ENCODE measurements around the gene SLC7A14. TPM values are rescaled to one million over a fixed set of nuclear protein-coding genes. Genes with fewer than 3 reads are reported as not detected.

Gene SLC7A14
- total and polyA plus RNA-seq, 10 of the 15 experiments (the other 5 are each of a cell fraction or from before 2014, with no cell fraction given): not detected

DNA sequence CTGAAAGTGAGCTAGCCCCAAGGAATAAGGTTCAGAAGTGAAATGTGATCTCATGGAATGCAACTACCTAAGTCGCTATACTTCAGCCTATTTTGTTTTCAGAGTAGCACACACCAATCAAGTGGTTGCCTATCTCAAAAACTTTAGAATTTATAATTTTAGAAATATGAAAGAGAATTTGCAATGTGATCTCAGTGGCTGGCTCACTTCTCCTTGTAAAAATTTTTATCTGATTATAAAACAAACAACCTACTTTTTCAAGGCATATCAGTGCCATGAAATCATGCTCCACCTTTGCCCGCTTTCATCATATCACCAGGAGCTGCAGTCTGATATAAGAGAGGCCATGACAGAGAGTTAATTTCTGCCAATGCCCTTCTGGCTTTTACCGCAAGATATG, 119.9 kb downstream of the SLC7A14 start:
- Histone ChIP-seq H3K9me3 (replicated peaks; ENCODE audit: control insufficient read depth, insufficient read depth, low read length) (no peaks in the 10 kb centered on the region), H3K9ac (ENCODE audit: control insufficient read depth, insufficient read depth, low read length) (no peak overlapping the region), H3K4me1 (ENCODE audit: control insufficient read depth, insufficient read depth, low read length) (no peaks in the 10 kb centered on the region), H2AFZ (ENCODE audit: control insufficient read depth, low read depth, low read length) (no peak overlapping the region), H3K27me3 (replicated peaks in 1 of 2; ENCODE audit: control insufficient read depth in 2 of 2, insufficient read depth in 2 of 2, low read length in 1 of 2) (no peaks in the 10 kb centered on the region; a peak in 1 of 4 replicates), H3K36me3 (ENCODE audit: control insufficient read depth in 2 of 2, insufficient read depth in 2 of 2, low read length in 1 of 2) (no peaks in the 10 kb centered on the region), H3K27ac (ENCODE audit: control insufficient read depth, insufficient read depth) (no peak overlapping the region), H3K79me2 (ENCODE audit: control insufficient read depth, insufficient read depth, low read length) (no peaks in the 10 kb centered on the region), H3K4me2 (ENCODE audit: control insufficient read depth, insufficient read depth) (no peak overlapping the region), H3K4me3 (no peak overlapping the region), H4K20me1 (ENCODE audit: control insufficient read depth, insufficient read depth) (no peaks in the 10 kb centered on the region)
- FAIRE-seq (no peak), ATAC-seq (no peak), DNase-seq (ENCODE audit: low read depth, low spot score) (no peak)
- SMC1A ChIA-PET (ENCODE audit: uncharacterized antibody, unreplicated experiment): interaction anchor here (0.7 kb wide), 1 partner anchor 319 kb away, joined by 3 read pairs; no protein-coding TSS in a partner anchor
- in situ Hi-C loops (cut with MboI) (no loop called here), intact Hi-C loops (cut with micrococcal nuclease; ENCODE audit: unreplicated experiment) (no loop called here)
- CTCF ChIA-PET: no interaction called here
- POLR2A ChIA-PET: no interaction called here
- RAD21 ChIA-PET (ENCODE audit: unreplicated experiment): no interaction called here
- no TSS peak for BruUV-seq (replicated peaks)
- TF ChIP-seq IRF4 (IDR thresholded peaks at IDR 0.05; ENCODE audit: low read depth, low read length): no peak
- TF ChIP-seq KDM1A (IDR thresholded peaks at IDR 0.05; ENCODE audit: borderline replicate concordance): no peak
- no peak for TF ChIP-seq SREBF2 (IDR thresholded peaks at IDR 0.05; ENCODE audit: low read length)
- no peak for TF ChIP-seq MYC (IDR thresholded peaks at IDR 0.05; ENCODE audit: insufficient read depth, insufficient read length, insufficient replicate concordance, low read length, severe bottlenecking)
- no peak for TF ChIP-seq ZNF24 (IDR thresholded peaks at IDR 0.05)
- no peak for TF ChIP-seq IKZF1 (conservative IDR thresholded peaks at IDR 0.05)
- TF ChIP-seq, protein P1, sequence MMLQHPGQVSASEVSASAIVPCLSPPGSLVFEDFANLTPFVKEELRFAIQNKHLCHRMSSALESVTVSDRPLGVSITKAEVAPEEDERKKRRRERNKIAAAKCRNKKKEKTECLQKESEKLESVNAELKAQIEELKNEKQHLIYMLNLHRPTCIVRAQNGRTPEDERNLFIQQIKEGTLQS (IDR thresholded peaks at IDR 0.05; ENCODE audit: borderline replicate concordance, extremely low read depth, low read depth, low read length): no peak
- TF ChIP-seq, protein P2, sequence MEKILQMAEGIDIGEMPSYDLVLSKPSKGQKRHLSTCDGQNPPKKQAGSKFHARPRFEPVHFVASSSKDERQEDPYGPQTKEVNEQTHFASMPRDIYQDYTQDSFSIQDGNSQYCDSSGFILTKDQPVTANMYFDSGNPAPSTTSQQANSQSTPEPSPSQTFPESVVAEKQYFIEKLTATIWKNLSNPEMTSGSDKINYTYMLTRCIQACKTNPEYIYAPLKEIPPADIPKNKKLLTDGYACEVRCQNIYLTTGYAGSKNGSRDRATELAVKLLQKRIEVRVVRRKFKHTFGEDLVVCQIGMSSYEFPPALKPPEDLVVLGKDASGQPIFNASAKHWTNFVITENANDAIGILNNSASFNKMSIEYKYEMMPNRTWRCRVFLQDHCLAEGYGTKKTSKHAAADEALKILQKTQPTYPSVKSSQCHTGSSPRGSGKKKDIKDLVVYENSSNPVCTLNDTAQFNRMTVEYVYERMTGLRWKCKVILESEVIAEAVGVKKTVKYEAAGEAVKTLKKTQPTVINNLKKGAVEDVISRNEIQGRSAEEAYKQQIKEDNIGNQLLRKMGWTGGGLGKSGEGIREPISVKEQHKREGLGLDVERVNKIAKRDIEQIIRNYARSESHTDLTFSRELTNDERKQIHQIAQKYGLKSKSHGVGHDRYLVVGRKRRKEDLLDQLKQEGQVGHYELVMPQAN (conservative IDR thresholded peaks at IDR 0.05): no peak
- TF ChIP-seq, protein P3, sequence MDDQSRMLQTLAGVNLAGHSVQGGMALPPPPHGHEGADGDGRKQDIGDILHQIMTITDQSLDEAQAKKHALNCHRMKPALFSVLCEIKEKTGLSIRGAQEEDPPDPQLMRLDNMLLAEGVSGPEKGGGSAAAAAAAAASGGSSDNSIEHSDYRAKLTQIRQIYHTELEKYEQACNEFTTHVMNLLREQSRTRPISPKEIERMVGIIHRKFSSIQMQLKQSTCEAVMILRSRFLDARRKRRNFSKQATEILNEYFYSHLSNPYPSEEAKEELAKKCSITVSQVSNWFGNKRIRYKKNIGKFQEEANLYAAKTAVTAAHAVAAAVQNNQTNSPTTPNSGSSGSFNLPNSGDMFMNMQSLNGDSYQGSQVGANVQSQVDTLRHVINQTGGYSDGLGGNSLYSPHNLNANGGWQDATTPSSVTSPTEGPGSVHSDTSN (IDR thresholded peaks at IDR 0.05; ENCODE audit: insufficient replicate concordance, low read depth, low read length): no peak
- 46% methylated on average over 3 of the region's 3 CpGs for WGBS (ENCODE audit: insufficient coverage, insufficient replicate concordance, low lambda C conversion rate, missing lambda C conversion rate)
